HG02884 (cell line): ENCODE measurements around the gene ARL5A.

Source experiments
- ATAC-seq: cut with Tn5 transposase; IDR thresholded peaks from one replicate; pipeline ENCODE4 v1.9.1; 2021; ENCODE audit warnings: mild to moderate bottlenecking, moderate library complexity; ENCODE audit not compliant: unreplicated experiment

Gene ARL5A

DNA sequence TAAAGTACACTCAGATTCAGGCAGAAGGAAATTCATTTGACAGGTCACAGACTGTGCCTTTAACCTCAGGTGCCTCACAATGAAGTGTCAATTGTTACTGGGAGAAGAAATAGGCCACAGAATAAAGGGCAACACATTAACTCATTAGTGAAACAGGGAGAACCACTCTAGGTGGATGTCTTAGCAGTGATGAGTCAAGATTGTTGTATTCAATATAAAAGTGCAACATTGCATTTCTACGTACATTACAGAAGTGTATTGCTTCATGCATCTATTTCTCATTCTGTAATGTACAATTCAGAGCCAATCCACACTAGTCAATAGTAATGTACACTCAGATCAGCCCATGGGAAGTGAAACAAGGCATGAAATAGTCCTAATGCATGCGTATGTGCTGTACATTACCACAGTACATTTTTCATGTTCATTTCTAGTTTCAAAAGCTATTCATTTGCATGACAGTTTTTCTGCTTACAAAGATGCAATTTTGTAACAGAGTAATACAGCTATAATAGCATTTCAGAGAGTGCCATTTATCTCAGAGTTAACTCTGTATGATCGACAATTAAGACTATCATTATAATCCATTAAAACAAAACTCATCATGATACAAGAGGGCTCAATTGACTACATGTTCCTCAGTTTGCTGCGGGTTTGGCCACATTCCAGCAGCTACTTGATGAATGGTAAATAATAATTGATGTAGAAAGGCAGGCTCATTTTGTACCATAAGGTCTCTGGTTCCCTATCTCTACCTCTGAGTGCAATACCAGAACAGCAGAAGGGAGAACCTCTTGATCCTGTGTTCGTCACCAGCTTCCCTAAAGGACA is 12.2 kb upstream of the ARL5A start:
- peak; percentile 99 for ATAC-seq

GRCh38 chr2:151837926-151838325 is 9.7 kb upstream of the ARL5A start:
- ATAC-seq: no peak

DNA sequence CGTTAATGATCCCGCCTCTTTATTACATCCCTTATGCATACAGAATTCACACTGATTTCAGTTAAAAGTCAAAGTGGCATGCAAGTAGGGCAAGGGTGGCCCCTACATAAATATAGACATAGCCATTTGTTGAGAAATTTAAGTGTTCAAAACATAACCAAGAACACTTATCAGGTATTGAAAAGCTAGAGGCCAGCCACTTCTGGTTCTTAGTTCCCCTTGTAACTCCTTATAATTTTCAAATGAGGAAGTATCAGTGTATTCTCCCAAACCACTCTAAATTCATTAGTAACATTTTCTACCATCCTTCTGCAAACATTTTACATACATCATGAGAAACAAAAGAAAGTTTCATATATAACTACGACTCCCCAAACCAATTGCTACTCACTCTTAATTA is 5.8 kb upstream of the ARL5A start:
- peak; percentile 92 for ATAC-seq

- no peak for ATAC-seq
These were observed 2.7 kb upstream of the ARL5A start for GRCh38 chr2:151830961-151831360.

- no peak for ATAC-seq
These were observed 686 bp upstream of the ARL5A start for GRCh38 chr2:151828890-151829324.

DNA sequence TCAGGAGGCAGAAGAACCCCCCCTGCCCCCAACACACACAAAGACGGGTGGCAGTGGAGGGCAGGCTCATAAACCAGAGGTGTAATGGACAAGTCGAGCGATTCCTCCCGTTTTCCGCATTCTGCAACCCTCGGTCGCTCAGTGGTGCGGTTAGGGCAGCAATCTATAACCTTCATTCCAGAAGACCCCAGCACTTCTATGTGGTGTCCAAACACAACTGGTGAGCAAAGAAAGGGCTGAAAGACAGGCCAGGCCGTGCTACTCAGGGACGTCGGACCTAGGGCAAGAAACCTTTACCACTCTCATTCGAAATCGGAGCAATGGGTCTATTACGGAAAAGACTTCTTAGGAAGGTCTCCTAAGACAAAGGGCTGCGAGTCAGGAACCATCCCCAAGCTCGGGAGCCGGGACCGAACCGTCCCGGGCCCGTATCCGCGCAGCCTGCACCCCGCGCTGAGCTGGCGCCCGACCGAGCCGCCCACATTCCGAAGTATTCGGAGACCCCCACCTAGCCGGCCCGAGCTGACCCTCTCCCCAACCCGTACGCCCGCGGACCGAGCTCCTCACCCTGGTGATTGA is 568 bp downstream of the ARL5A start:
- peak; percentile 20 for ATAC-seq

DNA sequence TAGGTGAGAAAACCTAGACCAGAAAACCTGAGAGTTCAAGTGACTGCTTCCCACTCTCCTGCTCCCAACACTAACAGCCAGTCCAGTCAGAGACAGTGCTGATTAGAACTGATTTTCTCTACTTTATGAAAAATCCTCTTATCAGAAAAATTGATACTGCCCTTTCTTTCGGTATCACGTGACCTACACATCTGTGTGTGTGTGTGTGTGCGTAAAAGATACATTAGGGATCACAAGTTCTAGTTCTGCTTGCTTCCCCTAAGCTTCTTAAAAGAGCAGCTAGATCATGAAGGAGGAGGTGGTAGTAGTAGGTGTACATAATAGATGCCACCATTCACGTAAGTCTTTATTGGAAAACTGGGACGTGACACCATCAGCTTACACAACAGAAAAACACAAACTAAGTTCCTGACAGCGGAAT is 1.5 kb downstream of the ARL5A start:
- no peak for ATAC-seq

DNA sequence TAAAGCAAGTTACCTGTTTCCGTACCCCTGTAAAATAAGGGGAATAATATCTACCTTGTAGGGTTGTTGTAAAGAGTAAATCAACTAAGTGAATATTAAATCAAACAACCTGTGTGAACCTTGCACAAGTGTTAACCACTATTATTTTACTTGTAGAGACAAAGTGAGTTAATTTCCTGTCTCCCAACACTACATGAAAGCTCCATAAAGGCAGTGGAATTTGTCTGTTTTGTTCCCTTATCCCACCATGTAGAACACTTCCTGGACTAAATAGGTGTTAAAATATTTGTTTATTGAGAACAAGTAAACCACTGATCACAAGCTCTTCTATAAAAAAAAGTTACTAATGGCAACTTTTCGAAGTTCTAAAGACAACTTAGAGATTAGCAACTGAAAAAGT is 3.3 kb downstream of the ARL5A start:
- ATAC-seq: no peak

- no peak for ATAC-seq
These were observed 4.6 kb downstream of the ARL5A start for GRCh38 chr2:151823651-151824050.

- peak; percentile 85 for ATAC-seq
These were observed 8.3 kb downstream of the ARL5A start for GRCh38 chr2:151819920-151820319.

DNA sequence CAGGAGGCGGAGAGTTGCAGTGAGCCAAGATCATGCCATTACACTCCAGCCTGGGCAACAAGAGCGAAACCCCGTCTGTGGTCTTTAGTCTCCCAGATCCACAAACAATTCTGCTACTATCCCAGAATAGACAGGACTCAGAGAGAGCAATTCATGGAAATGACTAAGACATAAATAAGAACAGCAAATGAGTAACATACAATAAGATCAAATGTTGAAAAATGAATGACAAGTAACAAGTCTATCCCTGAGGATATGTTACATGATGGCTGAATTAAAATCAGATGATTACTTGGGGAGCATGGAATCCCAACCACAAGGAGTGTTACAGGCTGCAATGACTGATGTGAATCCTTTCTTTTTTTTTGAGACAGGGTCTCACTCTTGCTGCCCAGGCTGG is 10.3 kb downstream of the ARL5A start:
- no peak for ATAC-seq

DNA sequence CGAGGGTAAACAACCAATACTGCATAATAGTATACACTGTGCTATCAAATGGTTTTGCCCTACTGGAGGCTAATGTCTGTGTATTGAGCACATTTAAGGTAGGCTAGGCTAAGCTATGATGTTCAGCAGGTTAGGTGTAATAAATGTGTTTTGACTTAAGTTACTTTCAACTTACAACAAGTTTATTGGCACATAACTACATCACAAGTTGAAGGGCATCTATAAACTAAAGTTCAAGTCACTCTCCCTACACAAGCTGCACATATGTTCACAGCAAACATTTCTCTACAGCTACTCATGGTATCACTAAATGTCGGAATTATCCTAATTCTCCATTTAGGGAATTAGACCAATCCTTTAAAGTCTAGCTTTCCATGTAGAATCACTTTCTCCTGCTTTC is 11.4 kb downstream of the ARL5A start:
- ATAC-seq: no peak

GRCh38 chr2:151815821-151816489 is 12.3 kb downstream of the ARL5A start:
- ATAC-seq: no peak

- ATAC-seq: no peak
These were observed 17.7 kb downstream of the ARL5A start for GRCh38 chr2:151810489-151810888.

- no peak for ATAC-seq
These were observed 19.2 kb downstream of the ARL5A start for GRCh38 chr2:151809073-151809383.

- no peak for ATAC-seq
These were observed 19.8 kb downstream of the ARL5A start for GRCh38 chr2:151808258-151809072.

- ATAC-seq: no peak
These were observed 22.3 kb downstream of the ARL5A start for GRCh38 chr2:151805961-151806360.

GRCh38 chr2:151805343-151805742 is 22.9 kb downstream of the ARL5A start:
- no peak for ATAC-seq

- ATAC-seq: no peak
These were observed 24.4 kb downstream of the ARL5A start for GRCh38 chr2:151803811-151804210.

GRCh38 chr2:151802315-151802714 is 25.9 kb downstream of the ARL5A start:
- no peak for ATAC-seq

- no peak for ATAC-seq
These were observed 28.3 kb downstream of the ARL5A start for GRCh38 chr2:151799886-151800292.
